Activated CD4-positive, alpha-beta T cell treated with anti-CD3 and anti-CD28 coated beads for 24 hours (primary cell): ENCODE results near the gene NCEH1.
"Not testable (repeated sequence)": the region's sequence is repeated elsewhere in the genome, so short reads cannot be mapped to it uniquely, and the experiment has no call there.

Experiments used
- DNase-seq, 2 donors: peaks; one replicate each; pipeline ENCODE4 v3.0.0-alpha.2; 2020; ENCODE audit warnings: low read depth in 2 of 2

NCEH1 gene

GRCh38 chr3:172707030-172707429, 3.8 kb downstream of the NCEH1 start:
- DNase-seq = no peak

- no peak for DNase-seq
These were observed 5.7 kb downstream of the NCEH1 start for GRCh38 chr3:172705170-172705569.

- DNase-seq = no peak
These were observed 6.9 kb downstream of the NCEH1 start for GRCh38 chr3:172704001-172704400.

DNA sequence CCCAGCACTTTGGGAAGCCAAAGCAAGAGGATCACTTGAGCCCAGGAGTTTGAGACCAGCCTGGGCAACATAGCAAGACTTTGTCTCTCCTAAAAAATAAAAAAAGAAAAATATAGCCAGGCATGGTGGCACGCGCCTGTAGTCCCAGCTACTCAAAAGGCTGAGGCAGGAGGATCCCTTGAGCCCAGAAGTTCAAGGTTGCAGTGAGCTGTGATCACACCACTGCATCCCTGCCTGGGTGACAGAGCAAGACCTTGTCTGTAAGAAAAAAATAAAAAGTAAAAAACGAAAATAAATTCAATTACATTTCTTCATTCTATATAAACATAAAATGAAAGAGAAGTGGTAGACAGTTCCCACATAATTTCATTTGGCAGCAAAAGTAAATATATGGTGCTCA, 8.1 kb downstream of the NCEH1 start:
- DNase-seq = not testable (repeated sequence)

- DNase-seq = no peak
These were observed 8.6 kb downstream of the NCEH1 start for GRCh38 chr3:172702256-172702655.

- DNase-seq = no peak
These were observed 9.1 kb downstream of the NCEH1 start for GRCh38 chr3:172701751-172702150.

DNA sequence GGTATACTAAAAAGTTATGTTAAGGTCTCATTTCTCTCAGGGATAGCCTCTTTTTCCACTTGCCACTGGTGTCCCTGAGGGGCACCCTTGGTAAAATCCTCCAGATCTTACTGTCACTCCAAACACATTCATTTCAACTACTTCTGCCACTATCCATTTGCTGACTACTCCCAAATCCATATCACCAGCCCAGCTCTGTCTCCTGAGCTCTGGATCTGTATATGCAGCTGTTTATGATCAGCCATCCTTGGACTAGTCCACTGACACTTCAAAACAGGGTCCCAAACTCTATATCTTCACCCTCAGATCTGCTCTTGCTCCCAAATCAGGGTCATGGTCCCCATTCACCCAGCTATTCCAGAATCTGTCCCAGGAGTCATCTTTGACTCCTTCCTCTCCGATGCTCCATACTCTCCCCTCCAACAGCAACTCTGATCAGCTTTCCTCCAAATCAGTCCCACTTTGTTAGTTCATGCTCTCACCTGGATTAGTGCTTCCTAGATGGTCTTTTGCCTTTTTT, 9.9 kb downstream of the NCEH1 start:
- no peak for DNase-seq

GRCh38 chr3:172700256-172700655, 10.6 kb downstream of the NCEH1 start:
- no peak for DNase-seq

- no peak for DNase-seq
These were observed 11.8 kb downstream of the NCEH1 start for GRCh38 chr3:172699031-172699430.

DNA sequence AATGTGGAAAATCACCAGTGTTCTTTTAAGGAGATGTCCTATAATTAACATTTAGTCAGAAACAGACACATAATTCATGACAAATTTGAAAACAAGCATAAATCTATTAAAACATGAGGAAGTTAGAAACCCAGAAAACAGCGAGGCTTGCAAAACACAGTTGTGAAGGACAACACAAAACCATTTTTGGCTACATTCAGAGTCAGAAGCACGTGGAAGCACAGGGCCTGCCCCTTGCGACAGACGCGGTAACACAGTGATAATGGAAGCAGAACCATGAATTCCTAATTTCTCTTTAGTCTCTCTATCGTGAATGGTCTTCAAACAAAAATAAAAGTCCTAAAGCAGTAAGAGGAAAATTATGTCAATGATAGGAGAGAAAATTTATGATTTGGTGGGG, 12.2 kb downstream of the NCEH1 start:
- no peak for DNase-seq

DNA sequence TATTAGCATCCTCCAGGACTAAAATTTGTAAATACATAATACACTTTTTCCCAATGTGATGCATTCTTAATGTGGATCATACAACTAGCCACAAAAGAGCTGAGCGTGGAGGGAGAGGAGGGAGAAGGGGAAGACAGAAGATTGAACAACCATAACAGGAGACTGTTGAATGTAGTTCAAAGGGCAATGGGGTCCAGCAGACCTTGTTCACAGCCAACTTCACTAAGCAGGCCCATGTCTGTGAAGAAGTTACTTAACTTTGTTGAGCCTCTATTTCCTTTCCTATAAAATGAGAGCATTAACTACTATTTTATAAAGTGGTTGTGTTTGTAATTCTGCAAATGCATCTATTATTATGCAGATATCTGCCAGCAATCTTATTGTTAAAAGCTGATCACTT, 13.3 kb downstream of the NCEH1 start:
- no peak for DNase-seq

- no peak for DNase-seq
These were observed 14.5 kb downstream of the NCEH1 start for GRCh38 chr3:172696357-172696756.

GRCh38 chr3:172694573-172695246, 16.2 kb downstream of the NCEH1 start:
- no peak for DNase-seq

- DNase-seq = no peak
These were observed 18.0 kb downstream of the NCEH1 start for GRCh38 chr3:172692751-172693338.

DNA sequence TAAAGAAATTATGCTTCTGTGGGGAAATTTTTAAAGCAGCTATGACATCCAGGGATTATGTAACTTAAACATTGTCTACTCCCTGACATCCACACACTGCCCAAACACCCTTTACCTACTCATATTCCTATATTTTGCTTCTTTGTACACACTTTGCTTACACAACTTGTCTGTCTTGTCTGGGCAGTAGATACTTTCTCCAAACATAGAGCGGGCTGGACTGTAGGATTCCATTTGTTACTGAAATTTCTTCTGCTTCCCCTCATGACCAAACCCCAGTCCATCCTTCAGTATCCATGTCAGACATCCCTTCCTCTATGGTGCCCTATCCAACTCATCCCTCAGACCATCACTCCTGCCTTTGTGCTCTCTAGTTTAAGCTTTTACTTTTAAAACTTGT, 19.9 kb downstream of the NCEH1 start:
- no peak for DNase-seq

DNA sequence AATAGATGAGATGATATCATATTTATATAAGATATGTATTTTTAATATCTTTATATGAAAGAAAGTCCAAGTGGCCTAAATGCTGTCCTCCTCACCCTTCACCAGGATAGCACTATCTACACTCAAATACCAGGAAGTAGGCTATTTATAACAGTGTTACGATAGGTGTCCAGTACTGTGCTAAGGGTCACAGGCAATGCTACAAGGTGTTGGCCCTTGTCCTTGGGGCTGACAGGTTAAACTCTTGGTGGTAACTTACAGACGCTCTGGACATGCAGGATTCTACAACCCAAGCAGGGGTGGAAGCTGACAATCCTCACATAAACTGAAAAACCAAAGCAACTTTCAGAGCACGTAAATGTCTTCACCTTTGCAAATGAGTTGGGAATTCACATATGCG, 22.3 kb downstream of the NCEH1 start:
- DNase-seq = no peak

- no peak for DNase-seq
These were observed 23.4 kb downstream of the NCEH1 start for GRCh38 chr3:172687501-172687900.

DNA sequence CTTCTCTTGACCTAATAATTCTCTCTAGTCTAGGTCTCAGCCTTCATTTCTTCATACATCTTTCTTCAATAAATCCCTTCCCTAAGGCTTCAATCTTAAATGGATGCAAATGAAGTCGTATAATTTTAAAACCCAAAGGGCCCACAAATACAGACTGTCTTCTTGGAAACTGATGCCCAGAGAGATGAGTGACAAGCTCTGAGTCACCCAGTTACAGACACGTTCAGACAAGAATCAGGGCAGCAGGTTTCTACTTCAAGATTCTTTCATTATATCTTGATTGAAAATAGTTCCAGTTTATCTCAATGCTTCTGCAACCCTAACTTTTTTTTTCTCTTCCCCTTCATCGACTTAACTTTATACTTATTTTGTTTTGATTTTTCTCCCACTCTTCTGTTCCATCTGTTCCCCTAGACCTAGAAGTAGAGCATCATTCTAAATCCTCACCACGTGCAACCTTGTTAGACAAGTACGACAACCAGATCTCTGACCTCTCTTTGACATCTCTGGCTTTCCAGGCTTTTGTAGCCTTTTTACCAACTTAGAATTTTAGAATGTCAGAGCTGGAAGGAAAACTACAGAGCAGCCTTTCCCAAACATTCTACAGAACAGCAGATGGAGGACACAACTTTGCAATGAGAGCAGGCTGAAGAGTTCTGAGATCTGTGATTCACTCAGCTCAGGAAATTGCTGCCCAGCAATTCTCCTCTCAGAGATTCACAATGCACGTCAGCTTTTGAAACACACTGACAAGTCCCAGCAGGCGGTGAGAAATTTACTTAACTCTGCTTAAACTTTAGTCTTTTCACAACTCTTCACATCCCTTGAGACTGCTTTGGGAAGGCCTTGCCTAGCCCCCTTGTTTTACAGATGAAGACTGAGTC, 25.3 kb downstream of the NCEH1 start:
- no peak for DNase-seq

DNA sequence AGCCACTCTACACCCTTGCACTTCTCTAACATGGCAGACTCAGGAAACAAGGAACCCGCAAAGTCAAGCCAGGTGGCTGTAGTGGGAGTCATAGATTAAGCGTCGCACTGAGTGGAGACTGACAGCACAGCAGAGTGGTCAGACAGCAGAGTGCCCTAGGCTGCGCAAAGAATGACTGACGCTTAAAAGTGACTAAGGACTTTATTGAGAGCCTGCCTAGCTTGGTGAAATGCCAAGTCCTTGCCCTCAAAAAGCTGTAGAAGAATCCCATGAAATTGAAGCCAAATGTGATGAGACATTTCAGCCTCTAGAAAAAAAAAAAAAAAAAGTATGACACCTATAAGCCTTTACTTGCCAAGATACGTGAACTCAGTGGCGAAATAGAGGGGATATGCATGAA, 30.2 kb downstream of the NCEH1 start:
- no peak for DNase-seq

- DNase-seq = no peak
These were observed 31.3 kb downstream of the NCEH1 start for GRCh38 chr3:172679599-172679998.

GRCh38 chr3:172678068-172678467, 32.8 kb downstream of the NCEH1 start:
- no peak for DNase-seq

GRCh38 chr3:172676196-172676922, 34.5 kb downstream of the NCEH1 start:
- DNase-seq = no peak
